NCI-H2227 (cell line): ENCODE measurements around the gene EFNB2.

Experiments
- DNase-seq: peaks from one replicate; lab custom pipeline; 2025; ENCODE audit not compliant: unreplicated experiment; lab: John Stamatoyannopoulos, UW

EFNB2 gene

GRCh38 chr13:106535552-106536243 lies at the start of gene EFNB2:
Gene EFNB2, minus strand, starts transcription at chr13:106535662. Its CDS starts 698 bp downstream, at chr13:106534964.
- peak; percentile 94 for DNase-seq

GRCh38 chr13:106581225-106581624 lies 45.8 kb upstream of the EFNB2 start:
- DNase-seq: no peak

- no peak for DNase-seq
These were observed 40.4 kb upstream of the EFNB2 start for GRCh38 chr13:106575896-106576295.

- DNase-seq: no peak
These were observed 38.4 kb upstream of the EFNB2 start for GRCh38 chr13:106573868-106574267.

- no peak for DNase-seq
These were observed 37.9 kb upstream of the EFNB2 start for GRCh38 chr13:106573284-106573846.

GRCh38 chr13:106570299-106570852 lies 34.9 kb upstream of the EFNB2 start:
- DNase-seq: peak; percentile 82

GRCh38 chr13:106569233-106570095 lies 34.0 kb upstream of the EFNB2 start:
- no peak for DNase-seq

- no peak for DNase-seq
These were observed 33.0 kb upstream of the EFNB2 start for GRCh38 chr13:106568299-106569003.

- peak; percentile 93 for DNase-seq
These were observed 32.2 kb upstream of the EFNB2 start, which contains the start of gene ARGLU1 for GRCh38 chr13:106567474-106568298. Gene ARGLU1, minus strand, starts transcription at chr13:106568137. Its CDS starts 218 bp downstream, at chr13:106567919.

GRCh38 chr13:106566641-106567473 lies 31.4 kb upstream of the EFNB2 start:
- peak; percentile 50 for DNase-seq

GRCh38 chr13:106565127-106565775 lies 29.8 kb upstream of the EFNB2 start:
- DNase-seq: no peak

GRCh38 chr13:106562301-106562700 lies 26.8 kb upstream of the EFNB2 start:
- no peak for DNase-seq

- DNase-seq: no peak
These were observed 26.2 kb upstream of the EFNB2 start for GRCh38 chr13:106561551-106562170.

- no peak for DNase-seq
These were observed 25.4 kb upstream of the EFNB2 start for GRCh38 chr13:106560821-106561220.

- no peak for DNase-seq
These were observed 23.1 kb upstream of the EFNB2 start for GRCh38 chr13:106558527-106558926.

- no peak for DNase-seq
These were observed 20.3 kb upstream of the EFNB2 start for GRCh38 chr13:106555631-106556328.

- no peak for DNase-seq
These were observed 16.3 kb upstream of the EFNB2 start for GRCh38 chr13:106551751-106552150.

GRCh38 chr13:106551350-106551749 lies 15.9 kb upstream of the EFNB2 start:
- no peak for DNase-seq
